NT2/D1 (cell line): Measurements from ENCODE around the gene WASHC2C.
"Not testable (repeated sequence)": the region's sequence is repeated elsewhere in the genome, so short reads cannot be mapped to it uniquely, and the experiment has no call there.

Experiments
- DNase-seq: peaks from one replicate; pipeline ENCODE4 v3.0.0-alpha.2; 2011; ENCODE audit warnings: low read depth, low spot score
- H3K27me3 ChIP-seq: 2 replicates; pipeline ENCODE4 v1.6.0; 2011; ENCODE audit warnings: mild to moderate bottlenecking; ENCODE audit not compliant: insufficient read length, insufficient read depth
- H3K36me3 ChIP-seq: 2 replicates; pipeline ENCODE4 v1.6.1; 2011; ENCODE audit warnings: mild to moderate bottlenecking, low read length, mixed read lengths; ENCODE audit not compliant: insufficient read depth, insufficient read length
- H3K4me1 ChIP-seq: 2 replicates; pipeline ENCODE4 v1.5.1; 2011; ENCODE audit not compliant: insufficient read depth, insufficient read length
- H3K4me3 ChIP-seq: 2 replicates; pipeline ENCODE4 v1.5.1; 2011; ENCODE audit warnings: low read depth; ENCODE audit not compliant: insufficient read length
- H3K9ac ChIP-seq: 2 replicates; pipeline ENCODE4 v1.6.0; 2011; ENCODE audit warnings: low read depth; ENCODE audit not compliant: insufficient read length
- H3K9me3 ChIP-seq: 2 replicates; pipeline ENCODE4 v1.5.1; 2011; ENCODE audit warnings: mild to moderate bottlenecking, low read length; ENCODE audit not compliant: insufficient read depth
- SUZ12 ChIP-seq: IDR thresholded peaks from 2 replicates; pipeline ENCODE4 v1.6.1; 2011; ENCODE audit not compliant: insufficient read length, insufficient read depth; ENCODE audit errors: extremely low read depth
- YY1 ChIP-seq: IDR thresholded peaks from 2 replicates; pipeline ENCODE4 v1.6.1; 2011; ENCODE audit not compliant: insufficient read length, insufficient read depth
- ZNF274 ChIP-seq: IDR thresholded peaks from 2 replicates; pipeline ENCODE4 v1.6.1; 2011; ENCODE audit warnings: mild to moderate bottlenecking, low read depth, low read length

The WASHC2C gene

GRCh38 chr10:45809837-45810236 lies 82.8 kb downstream of the WASHC2C start:
- Histone ChIP-seq H3K36me3 (no peaks in the 10 kb centered on the region), H3K27me3 (no peaks in the 10 kb centered on the region), H3K9ac (no peak overlapping the region), H3K9me3 (no peaks in the 10 kb centered on the region), H3K4me3 (no peak overlapping the region), H3K4me1 (no peaks in the 10 kb centered on the region)
- no peak for DNase-seq
- no peak for TF ChIP-seq SUZ12
- no peak for TF ChIP-seq ZNF274
- no peak for TF ChIP-seq YY1

GRCh38 chr10:45811075-45811474 lies 84.0 kb downstream of the WASHC2C start:
- Histone ChIP-seq H3K36me3 (no peaks in the 10 kb centered on the region), H3K9me3 (no peaks in the 10 kb centered on the region), H3K27me3 (no peaks in the 10 kb centered on the region), H3K4me3 (no peak overlapping the region), H3K9ac (no peak overlapping the region), H3K4me1 (no peaks in the 10 kb centered on the region)
- DNase-seq, result no peak
- TF ChIP-seq SUZ12 (no peak), YY1 (no peak), ZNF274 (no peak)

- not testable (repeated sequence) for H3K36me3 ChIP-seq, H3K27me3 ChIP-seq, H3K4me3 ChIP-seq, H3K9me3 ChIP-seq, DNase-seq, H3K4me1 ChIP-seq, H3K9ac ChIP-seq
These were observed 85.9 kb downstream of the WASHC2C start for GRCh38 chr10:45812959-45813358.

- not testable (repeated sequence) for H3K9ac ChIP-seq, DNase-seq, H3K4me3 ChIP-seq, H3K27me3 ChIP-seq, H3K36me3 ChIP-seq, H3K4me1 ChIP-seq
- H3K9me3 ChIP-seq, result peaks cover 14% of the 10 kb centered on the region; the same call in 1 of the 2 replicates
These were observed 87.1 kb downstream of the WASHC2C start for GRCh38 chr10:45814146-45814545.

- no peaks in the 10 kb centered on the region for H3K27me3 ChIP-seq
- H3K4me1 ChIP-seq, result no peaks in the 10 kb centered on the region
- H3K9me3 ChIP-seq, result peaks cover 14% of the 10 kb centered on the region; the same call in 1 of the 2 replicates
- no peak overlapping the region for H3K4me3 ChIP-seq
- no peak overlapping the region for H3K9ac ChIP-seq
- DNase-seq, result no peak
- TF ChIP-seq YY1, result no peak
- H3K36me3 ChIP-seq, result no peaks in the 10 kb centered on the region
These were observed 90.2 kb downstream of the WASHC2C start for GRCh38 chr10:45817130-45817859.

- no peak overlapping the region for H3K4me3 ChIP-seq
- no peak overlapping the region for H3K9ac ChIP-seq
- no peak for DNase-seq
- peaks cover 14% of the 10 kb centered on the region; the same call in 1 of the 2 replicates for H3K9me3 ChIP-seq
- no peaks in the 10 kb centered on the region for H3K36me3 ChIP-seq
- TF ChIP-seq YY1, result no peak
- no peak for TF ChIP-seq ZNF274
- TF ChIP-seq SUZ12, result no peak
- H3K27me3 ChIP-seq, result no peaks in the 10 kb centered on the region
- H3K4me1 ChIP-seq, result no peaks in the 10 kb centered on the region
These were observed 90.8 kb downstream of the WASHC2C start for GRCh38 chr10:45817912-45818311.

GRCh38 chr10:45819552-45819951 lies 92.5 kb downstream of the WASHC2C start:
- Histone ChIP-seq H3K9ac (no peak overlapping the region), H3K9me3 (peaks cover 14% of the 10 kb centered on the region; the same call in 1 of the 2 replicates), H3K4me3 (no peak overlapping the region), H3K4me1 (no peaks in the 10 kb centered on the region), H3K36me3 (no peaks in the 10 kb centered on the region), H3K27me3 (no peaks in the 10 kb centered on the region)
- TF ChIP-seq ZNF274, result no peak
- no peak for TF ChIP-seq SUZ12
- TF ChIP-seq YY1, result no peak
- DNase-seq, result no peak

- peaks cover 14% of the 10 kb centered on the region; the same call in 1 of the 2 replicates for H3K9me3 ChIP-seq
- not testable (repeated sequence) for H3K9ac ChIP-seq, H3K4me1 ChIP-seq, H3K36me3 ChIP-seq, H3K4me3 ChIP-seq, DNase-seq, H3K27me3 ChIP-seq
These were observed 93.2 kb downstream of the WASHC2C start for GRCh38 chr10:45820107-45820830.

GRCh38 chr10:45822918-45823317 lies 95.9 kb downstream of the WASHC2C start:
- H3K4me1 ChIP-seq, H3K27me3 ChIP-seq, DNase-seq, H3K4me3 ChIP-seq, H3K9ac ChIP-seq, H3K9me3 ChIP-seq, H3K36me3 ChIP-seq: not testable (repeated sequence)
